WTC11 (cell line): Measurements from ENCODE around the gene INCENP. TPM values are rescaled to one million over a fixed set of nuclear protein-coding genes. Genes with fewer than 3 reads are reported as not detected.

Experiments used
- ATAC-seq: fragments of 200-7000 bp; cut with Tn5 transposase; 2 replicates; pipeline ENCODE4 v1.10.0; 2021; ENCODE audit warnings: mild to moderate bottlenecking, moderate library complexity
- CTCF ChIA-PET: fragments of 300-600 bp; sonication (Branson Sonifier 250); formaldehyde crosslinking; loops from one replicate; lab custom pipeline; 2021; ENCODE audit warnings: antibody characterized with exemption; lab: Charles Lee
- POLR2A ChIA-PET: fragments of 350-600 bp; sonication (Branson Sonifier 250); formaldehyde crosslinking; loops from one replicate; lab custom pipeline; 2021; ENCODE audit warnings: antibody characterized with exemption; lab: Charles Lee
- DNase-seq: peaks from one replicate; pipeline ENCODE4 v3.0.0; 2021; ENCODE audit warnings: low spot score
- H3K27ac Mint-ChIP-seq: 2 replicates; pipeline ENCODE4 v1.8.0; 2021; ENCODE audit warnings: mixed read lengths
- H3K27me3 Mint-ChIP-seq: 2 replicates; pipeline ENCODE4 v1.8.0; 2021; ENCODE audit warnings: low read depth, mild to moderate bottlenecking, moderate library complexity, mixed read lengths
- H3K36me3 Mint-ChIP-seq: 2 replicates; pipeline ENCODE4 v1.8.0; 2021; ENCODE audit warnings: mixed read lengths
- H3K4me1 Mint-ChIP-seq: 2 replicates; pipeline ENCODE4 v1.8.0; 2022; ENCODE audit warnings: mixed read lengths
- H3K4me3 Mint-ChIP-seq: 2 replicates; pipeline ENCODE4 v1.8.0; 2021; ENCODE audit warnings: mild to moderate bottlenecking, moderate library complexity, mixed read lengths
- H3K9me3 Mint-ChIP-seq: 2 replicates; pipeline ENCODE4 v1.8.0; 2021; ENCODE audit warnings: mixed read lengths
- ATF1 ChIP-seq: sonication (generic); formaldehyde crosslinking; IDR thresholded peaks from 2 replicates; pipeline ENCODE4 v1.8.1; 2023; ENCODE audit warnings: mild to moderate bottlenecking, moderate library complexity, missing genetic modification reagents
- ESRRA ChIP-seq: sonication (generic); formaldehyde crosslinking; IDR thresholded peaks from 2 replicates; pipeline ENCODE4 v1.8.1; 2022; ENCODE audit warnings: mild to moderate bottlenecking, missing genetic modification reagents, borderline replicate concordance
- ETV6 ChIP-seq: sonication (generic); formaldehyde crosslinking; IDR thresholded peaks from 2 replicates; pipeline ENCODE4 v1.8.1; 2022; ENCODE audit warnings: mild to moderate bottlenecking, missing genetic modification reagents
- FOXP1 ChIP-seq: sonication (generic); formaldehyde crosslinking; IDR thresholded peaks from 2 replicates; pipeline ENCODE4 v1.8.0; 2022; ENCODE audit warnings: missing genetic modification reagents, mild to moderate bottlenecking, moderate library complexity, borderline replicate concordance
- MYBL2 ChIP-seq: sonication (generic); formaldehyde crosslinking; IDR thresholded peaks from 2 replicates; pipeline ENCODE4 v1.8.1; 2023; ENCODE audit warnings: mild to moderate bottlenecking, moderate library complexity, missing genetic modification reagents
- NR2C2 ChIP-seq: sonication (generic); formaldehyde crosslinking; IDR thresholded peaks from 2 replicates; pipeline ENCODE4 v1.8.0; 2022; ENCODE audit warnings: mild to moderate bottlenecking, missing genetic modification reagents
- SMAD3 ChIP-seq: sonication (generic); formaldehyde crosslinking; IDR thresholded peaks from 2 replicates; pipeline ENCODE4 v1.8.0; 2022; ENCODE audit warnings: missing genetic modification reagents, mild to moderate bottlenecking, borderline replicate concordance
- SP1 ChIP-seq: sonication (generic); formaldehyde crosslinking; conservative IDR thresholded peaks from 2 replicates; pipeline ENCODE4 v1.8.1; 2022; ENCODE audit warnings: missing genetic modification reagents
- TCF7 ChIP-seq: sonication (generic); formaldehyde crosslinking; IDR thresholded peaks from 2 replicates; pipeline ENCODE4 v1.8.0; 2022; ENCODE audit warnings: mild to moderate bottlenecking, low read depth, missing genetic modification reagents, moderate library complexity
- ZBTB21 ChIP-seq: sonication (generic); formaldehyde crosslinking; IDR thresholded peaks from 2 replicates; pipeline ENCODE4 v1.8.1; 2023; ENCODE audit warnings: mild to moderate bottlenecking, missing genetic modification reagents, borderline replicate concordance
- ZNF219 ChIP-seq: sonication (generic); formaldehyde crosslinking; IDR thresholded peaks from 2 replicates; pipeline ENCODE4 v1.8.0; 2023; ENCODE audit warnings: missing genetic modification reagents, mild to moderate bottlenecking, borderline replicate concordance
- ZNF232 ChIP-seq: sonication (generic); formaldehyde crosslinking; IDR thresholded peaks from 2 replicates; pipeline ENCODE4 v1.8.0; 2022; ENCODE audit warnings: mild to moderate bottlenecking, missing genetic modification reagents
- ZNF317 ChIP-seq: sonication (generic); formaldehyde crosslinking; IDR thresholded peaks from 2 replicates; pipeline ENCODE4 v1.8.1; 2023; ENCODE audit warnings: low read depth, mild to moderate bottlenecking, moderate library complexity, missing genetic modification reagents, borderline replicate concordance
- ZNF396 ChIP-seq: fragments of 250-450 bp; sonication (Bioruptor Pico); IDR thresholded peaks from 2 replicates; pipeline ENCODE4 v1.8.0; 2021; ENCODE audit warnings: mild to moderate bottlenecking, moderate library complexity, borderline replicate concordance
- ZNF423 ChIP-seq: fragments of 250-450 bp; sonication (Bioruptor Pico); IDR thresholded peaks from 2 replicates; pipeline ENCODE4 v2.1.2; 2022; ENCODE audit warnings: mild to moderate bottlenecking, moderate library complexity
- total RNA-seq: library from RNA; stranded (reverse); gene quantifications from 3 replicates; pipeline ENCODE4 v1.2.3, GENCODE V29; 2021
- TF ChIP-seq, protein P1 (sequence below): sonication (generic); formaldehyde crosslinking; IDR thresholded peaks from 2 replicates; pipeline ENCODE4 v1.8.1; 2023; ENCODE audit warnings: mild to moderate bottlenecking, missing genetic modification reagents
- TF ChIP-seq, protein P2 (sequence below): sonication (generic); formaldehyde crosslinking; IDR thresholded peaks from 2 replicates; pipeline ENCODE4 v1.8.0; 2022; ENCODE audit warnings: mild to moderate bottlenecking, missing genetic modification reagents
- TF ChIP-seq, protein P3 (sequence below): sonication (generic); formaldehyde crosslinking; IDR thresholded peaks from 2 replicates; pipeline ENCODE4 v1.8.0; 2023; ENCODE audit warnings: missing genetic modification reagents, mild to moderate bottlenecking, borderline replicate concordance
- TF ChIP-seq, protein P4 (sequence below): sonication (generic); formaldehyde crosslinking; IDR thresholded peaks from 2 replicates; pipeline ENCODE4 v1.8.1; 2023; ENCODE audit warnings: mild to moderate bottlenecking, missing genetic modification reagents
- TF ChIP-seq, protein P5 (sequence below): sonication (generic); formaldehyde crosslinking; IDR thresholded peaks from 2 replicates; pipeline ENCODE4 v1.8.0; 2022; ENCODE audit warnings: mild to moderate bottlenecking, missing genetic modification reagents
- TF ChIP-seq, protein P6 (sequence below): fragments of 250-450 bp; sonication (Bioruptor Pico); IDR thresholded peaks from 2 replicates; pipeline ENCODE4 v1.8.0; 2021; ENCODE audit warnings: mild to moderate bottlenecking

INCENP gene
- total RNA-seq, 1 experiment from 2014 or later: 158 TPM

DNA sequence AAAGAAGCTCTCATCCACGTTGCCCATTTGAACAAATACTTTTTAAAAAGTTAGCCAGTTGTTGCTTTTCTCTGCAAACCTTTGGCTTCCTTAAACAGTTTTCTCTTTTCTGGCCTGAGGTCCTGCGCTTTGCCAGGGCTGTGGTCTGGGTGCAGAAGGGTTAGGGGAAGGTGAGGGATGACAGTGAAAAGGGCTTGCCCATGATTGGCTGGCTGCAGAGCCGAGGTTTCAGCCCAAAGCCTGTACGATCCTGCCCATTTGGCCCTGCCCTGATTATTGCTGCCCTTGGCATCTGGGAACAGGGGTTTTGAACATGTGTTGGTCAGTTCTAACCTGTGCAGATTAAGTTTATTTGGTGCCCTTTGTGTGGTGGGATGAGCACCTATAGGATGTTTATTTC lies 1.5 kb downstream of the INCENP start:
- CTCF ChIA-PET: no interaction called here
- Mint-ChIP-seq H3K36me3 (peaks cover 22% of the 10 kb centered on the region), H3K9me3 (no peaks in the 10 kb centered on the region), H3K4me3 (peak overlapping the region; percentile 97), H3K27me3 (no peaks in the 10 kb centered on the region)
- POLR2A ChIA-PET: no interaction called here
- no peak for DNase-seq
- TF ChIP-seq SMAD3 (CRISPR knock-in tag) (no peak), ESRRA (CRISPR knock-in tag) (no peak), MYBL2 (CRISPR knock-in tag) (no peak), ZBTB21 (no peak), ZNF232 (CRISPR knock-in tag) (no peak), SP1 (CRISPR knock-in tag) (no peak), ZNF396 (no peak), ATF1 (no peak), ZNF317 (CRISPR knock-in tag) (no peak)
- TF ChIP-seq, protein P1, sequence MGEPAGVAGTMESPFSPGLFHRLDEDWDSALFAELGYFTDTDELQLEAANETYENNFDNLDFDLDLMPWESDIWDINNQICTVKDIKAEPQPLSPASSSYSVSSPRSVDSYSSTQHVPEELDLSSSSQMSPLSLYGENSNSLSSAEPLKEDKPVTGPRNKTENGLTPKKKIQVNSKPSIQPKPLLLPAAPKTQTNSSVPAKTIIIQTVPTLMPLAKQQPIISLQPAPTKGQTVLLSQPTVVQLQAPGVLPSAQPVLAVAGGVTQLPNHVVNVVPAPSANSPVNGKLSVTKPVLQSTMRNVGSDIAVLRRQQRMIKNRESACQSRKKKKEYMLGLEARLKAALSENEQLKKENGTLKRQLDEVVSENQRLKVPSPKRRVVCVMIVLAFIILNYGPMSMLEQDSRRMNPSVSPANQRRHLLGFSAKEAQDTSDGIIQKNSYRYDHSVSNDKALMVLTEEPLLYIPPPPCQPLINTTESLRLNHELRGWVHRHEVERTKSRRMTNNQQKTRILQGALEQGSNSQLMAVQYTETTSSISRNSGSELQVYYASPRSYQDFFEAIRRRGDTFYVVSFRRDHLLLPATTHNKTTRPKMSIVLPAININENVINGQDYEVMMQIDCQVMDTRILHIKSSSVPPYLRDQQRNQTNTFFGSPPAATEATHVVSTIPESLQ (CRISPR knock-in tag): no peak
- TF ChIP-seq, protein P2, sequence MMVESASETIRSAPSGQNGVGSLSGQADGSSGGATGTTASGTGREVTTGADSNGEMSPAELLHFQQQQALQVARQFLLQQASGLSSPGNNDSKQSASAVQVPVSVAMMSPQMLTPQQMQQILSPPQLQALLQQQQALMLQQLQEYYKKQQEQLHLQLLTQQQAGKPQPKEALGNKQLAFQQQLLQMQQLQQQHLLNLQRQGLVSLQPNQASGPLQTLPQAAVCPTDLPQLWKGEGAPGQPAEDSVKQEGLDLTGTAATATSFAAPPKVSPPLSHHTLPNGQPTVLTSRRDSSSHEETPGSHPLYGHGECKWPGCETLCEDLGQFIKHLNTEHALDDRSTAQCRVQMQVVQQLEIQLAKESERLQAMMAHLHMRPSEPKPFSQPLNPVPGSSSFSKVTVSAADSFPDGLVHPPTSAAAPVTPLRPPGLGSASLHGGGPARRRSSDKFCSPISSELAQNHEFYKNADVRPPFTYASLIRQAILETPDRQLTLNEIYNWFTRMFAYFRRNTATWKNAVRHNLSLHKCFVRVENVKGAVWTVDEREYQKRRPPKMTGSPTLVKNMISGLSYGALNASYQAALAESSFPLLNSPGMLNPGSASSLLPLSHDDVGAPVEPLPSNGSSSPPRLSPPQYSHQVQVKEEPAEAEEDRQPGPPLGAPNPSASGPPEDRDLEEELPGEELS: no peak
- TF ChIP-seq, protein P3, sequence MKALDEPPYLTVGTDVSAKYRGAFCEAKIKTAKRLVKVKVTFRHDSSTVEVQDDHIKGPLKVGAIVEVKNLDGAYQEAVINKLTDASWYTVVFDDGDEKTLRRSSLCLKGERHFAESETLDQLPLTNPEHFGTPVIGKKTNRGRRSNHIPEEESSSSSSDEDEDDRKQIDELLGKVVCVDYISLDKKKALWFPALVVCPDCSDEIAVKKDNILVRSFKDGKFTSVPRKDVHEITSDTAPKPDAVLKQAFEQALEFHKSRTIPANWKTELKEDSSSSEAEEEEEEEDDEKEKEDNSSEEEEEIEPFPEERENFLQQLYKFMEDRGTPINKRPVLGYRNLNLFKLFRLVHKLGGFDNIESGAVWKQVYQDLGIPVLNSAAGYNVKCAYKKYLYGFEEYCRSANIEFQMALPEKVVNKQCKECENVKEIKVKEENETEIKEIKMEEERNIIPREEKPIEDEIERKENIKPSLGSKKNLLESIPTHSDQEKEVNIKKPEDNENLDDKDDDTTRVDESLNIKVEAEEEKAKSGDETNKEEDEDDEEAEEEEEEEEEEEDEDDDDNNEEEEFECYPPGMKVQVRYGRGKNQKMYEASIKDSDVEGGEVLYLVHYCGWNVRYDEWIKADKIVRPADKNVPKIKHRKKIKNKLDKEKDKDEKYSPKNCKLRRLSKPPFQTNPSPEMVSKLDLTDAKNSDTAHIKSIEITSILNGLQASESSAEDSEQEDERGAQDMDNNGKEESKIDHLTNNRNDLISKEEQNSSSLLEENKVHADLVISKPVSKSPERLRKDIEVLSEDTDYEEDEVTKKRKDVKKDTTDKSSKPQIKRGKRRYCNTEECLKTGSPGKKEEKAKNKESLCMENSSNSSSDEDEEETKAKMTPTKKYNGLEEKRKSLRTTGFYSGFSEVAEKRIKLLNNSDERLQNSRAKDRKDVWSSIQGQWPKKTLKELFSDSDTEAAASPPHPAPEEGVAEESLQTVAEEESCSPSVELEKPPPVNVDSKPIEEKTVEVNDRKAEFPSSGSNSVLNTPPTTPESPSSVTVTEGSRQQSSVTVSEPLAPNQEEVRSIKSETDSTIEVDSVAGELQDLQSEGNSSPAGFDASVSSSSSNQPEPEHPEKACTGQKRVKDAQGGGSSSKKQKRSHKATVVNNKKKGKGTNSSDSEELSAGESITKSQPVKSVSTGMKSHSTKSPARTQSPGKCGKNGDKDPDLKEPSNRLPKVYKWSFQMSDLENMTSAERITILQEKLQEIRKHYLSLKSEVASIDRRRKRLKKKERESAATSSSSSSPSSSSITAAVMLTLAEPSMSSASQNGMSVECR (CRISPR knock-in tag): no peak
- TF ChIP-seq, protein P4, sequence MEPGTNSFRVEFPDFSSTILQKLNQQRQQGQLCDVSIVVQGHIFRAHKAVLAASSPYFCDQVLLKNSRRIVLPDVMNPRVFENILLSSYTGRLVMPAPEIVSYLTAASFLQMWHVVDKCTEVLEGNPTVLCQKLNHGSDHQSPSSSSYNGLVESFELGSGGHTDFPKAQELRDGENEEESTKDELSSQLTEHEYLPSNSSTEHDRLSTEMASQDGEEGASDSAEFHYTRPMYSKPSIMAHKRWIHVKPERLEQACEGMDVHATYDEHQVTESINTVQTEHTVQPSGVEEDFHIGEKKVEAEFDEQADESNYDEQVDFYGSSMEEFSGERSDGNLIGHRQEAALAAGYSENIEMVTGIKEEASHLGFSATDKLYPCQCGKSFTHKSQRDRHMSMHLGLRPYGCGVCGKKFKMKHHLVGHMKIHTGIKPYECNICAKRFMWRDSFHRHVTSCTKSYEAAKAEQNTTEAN (CRISPR knock-in tag): no peak
- TF ChIP-seq, all 79 proteins: peak for 0
- ATAC-seq: no peak
- no peak overlapping the region; the same call in 1 of the 2 replicates for H3K27ac Mint-ChIP-seq
- H3K4me1 Mint-ChIP-seq: peaks cover 27% of the 10 kb centered on the region

DNA sequence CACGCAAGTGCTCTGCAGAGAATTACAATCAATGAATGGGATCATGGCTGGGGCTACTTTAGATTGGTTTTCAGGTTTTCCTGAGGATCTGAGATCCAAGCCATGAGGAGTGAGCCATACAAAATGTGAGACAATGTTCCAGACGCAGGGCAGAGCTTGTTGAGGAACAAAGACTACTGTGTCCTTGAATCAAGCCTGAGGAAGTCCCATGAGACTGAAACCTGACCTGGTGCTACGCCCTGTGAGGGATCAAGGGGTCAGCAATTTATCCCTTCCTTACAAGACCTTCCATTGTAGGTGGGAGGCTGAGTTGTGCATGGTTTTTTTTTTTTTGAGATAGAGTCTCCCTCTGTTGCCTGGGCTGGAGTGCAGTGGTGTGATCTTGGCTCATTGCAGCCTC lies 2.1 kb downstream of the INCENP start:
- no peaks in the 10 kb centered on the region for H3K27me3 Mint-ChIP-seq
- H3K9me3 Mint-ChIP-seq: no peaks in the 10 kb centered on the region
- DNase-seq: no peak
- H3K27ac Mint-ChIP-seq: no peak overlapping the region; the same call in 1 of the 2 replicates
- peak overlapping the region; percentile 97 for H3K4me3 Mint-ChIP-seq
- H3K4me1 Mint-ChIP-seq: peaks cover 27% of the 10 kb centered on the region
- ChIA-PET POLR2A (no interaction called here), CTCF (no interaction called here)
- no peak for ATAC-seq
- H3K36me3 Mint-ChIP-seq: peaks cover 27% of the 10 kb centered on the region
- TF ChIP-seq TCF7 (CRISPR knock-in tag) (no peak), NR2C2 (no peak), ZNF219 (CRISPR knock-in tag) (no peak), ZNF232 (CRISPR knock-in tag) (no peak), ETV6 (no peak), ZNF423 (CRISPR knock-in tag) (no peak), FOXP1 (CRISPR knock-in tag) (no peak)
- TF ChIP-seq, protein P5, sequence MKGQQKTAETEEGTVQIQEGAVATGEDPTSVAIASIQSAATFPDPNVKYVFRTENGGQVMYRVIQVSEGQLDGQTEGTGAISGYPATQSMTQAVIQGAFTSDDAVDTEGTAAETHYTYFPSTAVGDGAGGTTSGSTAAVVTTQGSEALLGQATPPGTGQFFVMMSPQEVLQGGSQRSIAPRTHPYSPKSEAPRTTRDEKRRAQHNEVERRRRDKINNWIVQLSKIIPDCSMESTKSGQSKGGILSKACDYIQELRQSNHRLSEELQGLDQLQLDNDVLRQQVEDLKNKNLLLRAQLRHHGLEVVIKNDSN (CRISPR knock-in tag): no peak
- TF ChIP-seq, protein P6, sequence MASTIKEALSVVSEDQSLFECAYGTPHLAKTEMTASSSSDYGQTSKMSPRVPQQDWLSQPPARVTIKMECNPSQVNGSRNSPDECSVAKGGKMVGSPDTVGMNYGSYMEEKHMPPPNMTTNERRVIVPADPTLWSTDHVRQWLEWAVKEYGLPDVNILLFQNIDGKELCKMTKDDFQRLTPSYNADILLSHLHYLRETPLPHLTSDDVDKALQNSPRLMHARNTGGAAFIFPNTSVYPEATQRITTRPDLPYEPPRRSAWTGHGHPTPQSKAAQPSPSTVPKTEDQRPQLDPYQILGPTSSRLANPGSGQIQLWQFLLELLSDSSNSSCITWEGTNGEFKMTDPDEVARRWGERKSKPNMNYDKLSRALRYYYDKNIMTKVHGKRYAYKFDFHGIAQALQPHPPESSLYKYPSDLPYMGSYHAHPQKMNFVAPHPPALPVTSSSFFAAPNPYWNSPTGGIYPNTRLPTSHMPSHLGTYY: no peak
- TF ChIP-seq, protein P1 (CRISPR knock-in tag): no peak
